Measurements from ENCODE around the gene ADARB1. TPM values are rescaled to one million over a fixed set of nuclear protein-coding genes. Genes with fewer than 3 reads are reported as not detected.

Gene ADARB1
- total RNA-seq, 1 donor: 18.4 TPM

DNA sequence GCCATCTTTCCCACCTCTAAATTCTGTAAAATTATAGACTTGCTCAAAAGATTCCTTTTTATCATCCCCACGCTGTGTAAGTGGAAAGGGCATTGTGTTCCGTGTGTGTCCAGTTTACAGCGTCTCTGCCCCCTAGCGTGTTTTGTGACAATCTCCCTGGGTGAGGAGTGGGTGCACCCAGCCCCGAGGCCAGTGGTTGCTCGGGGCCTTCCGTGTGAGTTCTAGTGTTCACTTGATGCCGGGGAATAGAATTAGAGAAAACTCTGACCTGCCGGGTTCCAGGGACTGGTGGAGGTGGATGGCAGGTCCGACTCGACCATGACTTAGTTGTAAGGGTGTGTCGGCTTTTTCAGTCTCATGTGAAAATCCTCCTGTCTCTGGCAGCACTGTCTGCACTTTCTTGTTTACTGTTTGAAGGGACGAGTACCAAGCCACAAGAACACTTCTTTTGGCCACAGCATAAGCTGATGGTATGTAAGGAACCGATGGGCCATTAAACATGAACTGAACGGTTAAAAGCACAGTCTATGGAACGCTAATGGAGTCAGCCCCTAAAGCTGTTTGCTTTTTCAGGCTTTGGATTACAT, 151.5 kb downstream of the ADARB1 start:
- H3K4me1 ChIP-seq (ENCODE audit: insufficient read depth, low read length): peaks cover 19% of the 10 kb centered on the region
- H3K27me3 ChIP-seq (ENCODE audit: insufficient read depth, low read length): no peaks in the 10 kb centered on the region
- no peaks in the 10 kb centered on the region for H3K9me3 ChIP-seq (ENCODE audit: low read depth, low read length)
- no peak overlapping the region for H3K4me3 ChIP-seq (ENCODE audit: low read length)

DNA sequence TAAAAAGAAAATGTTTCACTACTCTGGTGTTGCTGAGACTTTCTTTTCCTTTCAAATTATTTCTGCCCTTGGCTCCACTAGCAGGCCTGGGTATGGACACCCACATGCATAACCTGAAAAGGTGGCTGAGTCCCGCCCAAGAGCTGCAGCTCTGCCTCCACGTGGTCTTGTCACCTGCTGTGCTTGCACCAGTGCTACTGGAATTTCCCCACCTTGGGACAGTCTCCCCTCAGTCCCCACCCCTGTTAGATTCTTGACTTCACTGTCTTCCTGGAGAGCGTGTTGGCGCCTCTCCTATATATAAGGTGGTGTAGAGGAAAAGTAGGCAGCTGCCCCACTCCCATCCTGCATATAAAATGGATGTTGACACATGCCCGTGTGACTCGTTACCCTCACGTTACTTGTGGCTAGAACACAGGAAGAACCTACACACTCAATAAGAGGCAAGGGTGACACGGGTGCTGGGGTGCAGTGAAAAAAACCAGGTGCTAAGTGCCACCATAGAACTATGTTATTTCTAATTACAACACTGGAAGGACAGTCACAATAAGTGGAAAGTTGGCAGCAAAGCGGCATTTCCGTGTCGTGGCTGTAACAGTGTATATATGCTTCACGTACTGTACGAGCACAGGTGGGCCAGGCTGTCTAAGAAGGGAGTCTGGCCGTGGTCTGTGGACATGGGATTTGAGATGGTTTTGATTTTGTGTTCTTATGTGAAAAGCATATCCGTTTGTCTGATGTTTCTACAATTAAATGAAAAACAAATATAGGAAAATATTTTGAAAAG, 152.4 kb downstream of the ADARB1 start:
- Histone ChIP-seq H3K4me3 (ENCODE audit: low read length) (no peak overlapping the region), H3K4me1 (ENCODE audit: insufficient read depth, low read length) (peaks cover 19% of the 10 kb centered on the region), H3K9me3 (ENCODE audit: low read depth, low read length) (no peaks in the 10 kb centered on the region), H3K27me3 (ENCODE audit: insufficient read depth, low read length) (no peaks in the 10 kb centered on the region)

DNA sequence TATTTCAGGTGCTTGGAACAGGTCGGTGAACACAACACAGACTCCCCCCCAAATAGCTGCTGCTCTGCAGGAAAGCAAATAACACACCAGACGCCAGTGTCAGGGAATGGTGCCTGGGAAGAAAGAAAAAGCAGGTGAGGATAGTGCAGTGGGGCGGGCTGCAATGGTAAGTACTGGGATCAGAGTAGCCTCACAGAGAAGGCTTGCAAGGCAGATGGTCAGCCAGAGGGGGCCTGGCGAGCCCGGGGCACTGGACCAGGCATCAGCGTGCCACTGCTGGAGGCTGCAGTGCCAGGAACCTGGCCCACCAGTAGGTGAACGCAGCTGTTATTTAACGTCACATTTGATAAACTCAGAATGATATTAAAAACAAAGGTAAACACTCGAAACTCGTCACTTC, 153.4 kb downstream of the ADARB1 start:
- no peaks in the 10 kb centered on the region for H3K27me3 ChIP-seq (ENCODE audit: insufficient read depth, low read length)
- peaks cover 19% of the 10 kb centered on the region for H3K4me1 ChIP-seq (ENCODE audit: insufficient read depth, low read length)
- no peak overlapping the region for H3K4me3 ChIP-seq (ENCODE audit: low read length)
- H3K9me3 ChIP-seq (ENCODE audit: low read depth, low read length): no peaks in the 10 kb centered on the region

DNA sequence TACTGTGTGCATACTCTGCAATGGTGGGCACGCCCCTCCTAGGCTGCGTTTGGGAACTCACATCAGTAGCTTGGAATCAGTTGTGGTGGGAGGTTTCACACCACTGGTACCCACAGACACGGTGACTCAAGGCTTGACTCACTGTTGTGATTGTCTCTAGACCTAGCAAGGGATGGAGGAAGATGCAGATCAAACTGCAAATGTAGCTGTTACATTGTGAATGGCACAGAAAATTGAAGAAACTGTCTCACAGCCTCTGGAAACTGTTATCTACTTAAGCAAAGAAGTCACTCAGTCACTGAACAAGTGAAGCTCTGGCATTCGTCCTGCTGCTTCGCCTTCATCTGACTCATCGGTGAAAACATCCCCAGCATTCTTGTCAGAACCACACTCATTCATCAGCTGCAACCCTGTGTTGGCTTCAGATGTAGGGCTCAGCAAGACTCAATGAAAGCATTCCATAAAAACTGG, 153.8 kb downstream of the ADARB1 start:
- Histone ChIP-seq H3K4me1 (ENCODE audit: insufficient read depth, low read length) (peaks cover 19% of the 10 kb centered on the region), H3K4me3 (ENCODE audit: low read length) (no peak overlapping the region), H3K9me3 (ENCODE audit: low read depth, low read length) (no peaks in the 10 kb centered on the region), H3K27me3 (ENCODE audit: insufficient read depth, low read length) (no peaks in the 10 kb centered on the region)

DNA sequence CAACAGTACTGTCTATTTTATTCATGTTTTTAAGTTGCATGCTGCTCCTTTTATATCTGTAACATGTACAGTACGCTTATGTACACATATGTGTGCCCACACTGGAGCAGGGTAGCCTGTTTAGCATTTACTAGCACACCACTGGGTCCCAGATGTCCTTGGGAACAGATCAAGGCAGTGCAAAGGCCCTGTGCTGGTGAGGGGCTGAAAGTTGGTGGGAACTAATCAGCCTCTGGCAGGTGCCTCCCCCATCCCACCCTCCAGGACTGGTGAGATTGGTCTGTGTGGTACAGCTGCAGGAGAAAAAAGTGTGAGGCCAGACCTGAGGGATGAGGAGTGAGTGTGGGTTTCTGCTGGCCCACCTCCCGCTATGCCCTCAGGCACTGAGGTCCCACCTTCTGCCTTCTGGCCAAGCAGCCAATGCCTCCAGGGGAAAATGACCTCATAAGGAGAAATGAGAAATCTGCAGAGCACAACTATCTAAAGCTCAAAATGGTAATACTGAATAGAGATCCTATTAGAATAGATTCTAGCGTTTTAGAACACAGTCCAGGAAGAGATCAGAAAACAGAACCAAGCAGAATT, 154.4 kb downstream of the ADARB1 start:
- H3K9me3 ChIP-seq (ENCODE audit: low read depth, low read length): no peaks in the 10 kb centered on the region
- no peak overlapping the region for H3K4me3 ChIP-seq (ENCODE audit: low read length)
- peaks cover 19% of the 10 kb centered on the region for H3K4me1 ChIP-seq (ENCODE audit: insufficient read depth, low read length)
- H3K27me3 ChIP-seq (ENCODE audit: insufficient read depth, low read length): no peaks in the 10 kb centered on the region

DNA sequence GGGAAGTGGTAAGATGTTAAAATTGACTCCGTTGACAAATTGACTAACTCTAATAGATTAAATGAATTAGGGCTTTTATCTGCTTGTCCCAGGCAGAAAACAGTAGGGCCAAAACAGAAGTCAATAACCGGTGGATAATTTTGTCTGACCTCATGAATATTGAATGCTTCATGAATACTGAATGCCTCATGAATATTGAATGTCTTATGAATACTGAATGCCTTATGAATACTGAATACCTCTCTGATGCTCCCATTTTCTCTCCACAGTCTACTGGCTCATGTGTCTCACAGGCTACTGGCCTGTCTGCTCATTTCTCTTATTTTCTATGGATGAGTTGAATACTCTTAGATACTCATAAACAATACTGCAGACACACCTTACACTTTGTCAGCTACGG, 157.3 kb downstream of the ADARB1 start:
- H3K9me3 ChIP-seq (ENCODE audit: low read depth, low read length): no peaks in the 10 kb centered on the region
- H3K4me1 ChIP-seq (ENCODE audit: insufficient read depth, low read length): peaks cover 14% of the 10 kb centered on the region
- no peaks in the 10 kb centered on the region for H3K27me3 ChIP-seq (ENCODE audit: insufficient read depth, low read length)
- no peak overlapping the region for H3K4me3 ChIP-seq (ENCODE audit: low read length)

DNA sequence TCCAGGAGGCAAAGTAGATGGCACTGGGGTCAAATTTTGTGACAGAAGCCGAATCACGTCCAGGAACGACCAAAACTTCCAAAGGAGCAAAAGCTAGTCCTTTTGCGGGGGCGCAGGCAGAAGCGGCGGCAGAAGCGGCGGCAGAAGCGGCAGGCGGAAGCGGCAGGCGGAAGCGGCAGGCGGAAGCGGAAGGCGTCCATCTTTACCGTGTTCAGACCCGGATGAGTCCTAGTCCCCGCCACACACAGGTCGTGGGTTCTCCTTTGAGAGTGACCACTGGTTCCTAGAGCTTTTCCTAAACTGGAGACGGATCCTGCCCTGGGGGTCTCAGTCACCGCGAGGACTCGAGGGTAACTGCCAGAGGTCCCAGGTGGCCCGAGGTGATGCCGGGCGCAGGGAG, 159.7 kb downstream of the ADARB1 start:
- H3K4me1 ChIP-seq (ENCODE audit: insufficient read depth, low read length): no peaks in the 10 kb centered on the region
- H3K9me3 ChIP-seq (ENCODE audit: low read depth, low read length): no peaks in the 10 kb centered on the region
- H3K4me3 ChIP-seq (ENCODE audit: low read length): no peak overlapping the region
- peaks cover 4% of the 10 kb centered on the region for H3K27me3 ChIP-seq (ENCODE audit: insufficient read depth, low read length)

DNA sequence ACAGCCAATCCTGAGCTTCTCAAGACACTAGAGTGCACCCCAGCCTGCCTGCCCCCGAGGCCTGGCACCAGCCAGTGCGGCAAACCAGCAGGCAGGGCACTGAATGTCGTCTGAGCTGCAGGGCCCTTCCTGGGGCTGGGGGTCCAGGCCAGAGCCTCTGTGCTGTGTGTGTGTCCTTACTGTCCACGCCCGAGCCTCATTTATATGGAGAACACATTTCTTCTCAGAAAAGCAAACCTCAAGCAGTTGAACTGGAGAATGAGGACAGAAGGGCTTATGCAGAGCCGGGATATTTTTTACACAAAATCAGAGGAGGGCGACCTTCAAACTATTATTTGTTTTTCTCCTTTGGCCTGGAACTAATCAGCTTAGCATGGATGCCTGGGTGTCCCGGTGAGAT, 160.6 kb downstream of the ADARB1 start:
- Histone ChIP-seq H3K27me3 (ENCODE audit: insufficient read depth, low read length) (peaks cover 4% of the 10 kb centered on the region), H3K9me3 (ENCODE audit: low read depth, low read length) (no peaks in the 10 kb centered on the region)

DNA sequence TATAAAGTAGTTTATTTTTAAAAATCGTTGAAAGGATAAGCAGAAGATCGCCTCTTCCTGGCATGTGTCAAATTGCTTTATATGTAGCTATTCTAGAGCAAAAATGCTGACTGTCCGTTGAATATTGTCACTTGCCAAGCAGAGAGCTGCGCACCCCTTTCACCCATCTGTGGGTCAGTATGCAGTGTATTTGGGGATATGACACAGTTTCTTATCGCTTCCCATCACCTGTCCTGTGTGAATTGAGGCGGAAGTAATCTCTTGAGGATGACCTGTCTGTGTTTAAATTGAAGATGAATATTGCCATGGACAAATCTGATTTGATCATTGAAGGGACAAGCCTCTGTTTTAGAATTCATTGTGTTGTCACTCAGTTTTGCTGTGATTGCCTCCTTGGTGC, 161.1 kb downstream of the ADARB1 start:
- Histone ChIP-seq H3K4me3 (ENCODE audit: low read length) (no peak overlapping the region), H3K9me3 (ENCODE audit: low read depth, low read length) (no peaks in the 10 kb centered on the region), H3K27me3 (ENCODE audit: insufficient read depth, low read length) (peaks cover 4% of the 10 kb centered on the region), H3K4me1 (ENCODE audit: insufficient read depth, low read length) (no peaks in the 10 kb centered on the region)

More for the DNA sequence above, 160.6 kb downstream of the ADARB1 start:
- Histone ChIP-seq H3K4me3 (ENCODE audit: low read length) (no peak overlapping the region), H3K4me1 (ENCODE audit: insufficient read depth, low read length) (no peaks in the 10 kb centered on the region)

DNA sequence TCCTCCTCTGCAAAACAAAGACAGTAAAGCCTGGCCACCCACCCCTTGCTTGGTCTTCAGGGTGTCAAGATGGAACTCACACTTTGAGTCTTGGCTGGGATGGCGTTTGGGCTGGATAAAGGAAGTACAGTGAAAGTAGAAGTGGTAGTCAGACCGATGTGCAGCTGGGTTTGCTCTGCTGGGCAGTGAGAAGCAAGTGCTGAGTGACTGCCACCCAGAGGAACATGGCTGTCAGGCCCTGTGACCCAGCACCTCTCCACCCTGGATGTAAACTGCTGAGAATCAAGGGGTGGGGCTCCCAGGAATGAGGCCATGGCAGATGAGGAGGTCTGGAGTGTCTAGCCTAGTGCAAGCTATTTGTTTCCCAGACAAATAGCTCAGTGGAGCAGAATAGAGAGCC, 162.1 kb downstream of the ADARB1 start:
- Histone ChIP-seq H3K9me3 (ENCODE audit: low read depth, low read length) (no peaks in the 10 kb centered on the region), H3K27me3 (ENCODE audit: insufficient read depth, low read length) (peaks cover 4% of the 10 kb centered on the region), H3K4me3 (ENCODE audit: low read length) (no peak overlapping the region), H3K4me1 (ENCODE audit: insufficient read depth, low read length) (no peaks in the 10 kb centered on the region)

DNA sequence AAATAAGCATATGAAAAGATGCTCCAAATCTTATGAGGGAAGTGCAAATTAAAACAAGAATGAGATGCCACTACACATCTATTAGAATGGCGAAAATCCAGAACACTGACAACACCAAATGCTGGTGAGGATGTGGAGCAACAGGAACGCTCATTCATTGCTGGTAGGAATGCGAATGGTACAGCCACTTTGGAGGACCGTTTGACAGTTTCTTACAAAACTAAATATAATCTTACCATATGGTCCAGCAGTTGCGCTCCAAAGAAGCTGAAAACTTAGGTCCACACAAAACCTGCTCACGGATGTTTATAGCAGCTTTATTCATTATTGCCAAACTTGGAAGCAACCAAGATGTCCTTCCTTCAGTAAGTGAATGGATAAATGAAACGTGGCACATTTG, 163.0 kb downstream of the ADARB1 start:
- no peaks in the 10 kb centered on the region for H3K4me1 ChIP-seq (ENCODE audit: insufficient read depth, low read length)
- H3K27me3 ChIP-seq (ENCODE audit: insufficient read depth, low read length): peaks cover 4% of the 10 kb centered on the region
- no peaks in the 10 kb centered on the region for H3K9me3 ChIP-seq (ENCODE audit: low read depth, low read length)
- H3K4me3 ChIP-seq (ENCODE audit: low read length): no peak overlapping the region

DNA sequence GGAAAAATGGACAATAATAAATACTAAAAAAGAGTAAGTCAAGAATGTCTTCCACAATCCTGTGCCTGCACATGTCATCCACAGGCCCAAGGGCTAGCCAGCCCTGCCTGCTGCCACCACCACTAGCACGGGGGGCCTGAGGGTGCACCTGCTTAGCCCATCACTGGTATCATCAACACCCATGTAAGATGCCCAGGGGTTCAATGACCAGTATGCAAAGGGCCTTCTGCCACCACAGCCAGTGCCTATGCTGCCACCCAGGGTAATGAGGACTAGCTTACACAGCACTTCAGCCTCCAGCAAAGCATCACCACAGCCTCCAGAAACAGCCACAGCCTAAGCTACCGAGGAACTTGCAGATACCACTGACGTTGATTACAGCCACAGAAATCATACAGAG, 167.0 kb downstream of the ADARB1 start:
- H3K9me3 ChIP-seq (ENCODE audit: low read depth, low read length): peaks cover 7% of the 10 kb centered on the region
- no peaks in the 10 kb centered on the region for H3K4me1 ChIP-seq (ENCODE audit: insufficient read depth, low read length)
- H3K27me3 ChIP-seq (ENCODE audit: insufficient read depth, low read length): peaks cover 4% of the 10 kb centered on the region

DNA sequence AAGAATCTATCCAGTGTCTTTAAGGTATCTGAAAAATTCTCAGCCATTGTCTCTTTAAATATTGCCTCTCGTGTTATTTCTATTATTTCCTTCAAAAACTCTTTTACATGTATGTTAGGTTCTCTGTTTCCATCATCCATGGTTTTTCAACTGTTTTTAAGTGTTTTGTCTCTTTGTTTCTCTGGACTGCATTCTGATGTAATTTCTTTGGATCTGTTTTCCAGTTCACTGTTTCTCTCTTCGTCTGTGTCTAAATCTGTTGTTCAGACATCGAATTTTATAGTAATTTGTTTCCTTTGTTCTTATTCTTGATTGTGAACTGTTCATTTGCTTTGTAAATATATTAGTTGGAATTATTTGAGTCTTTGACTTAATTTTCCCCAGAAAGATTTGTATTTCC, 169.2 kb downstream of the ADARB1 start:
- Histone ChIP-seq H3K9me3 (ENCODE audit: low read depth, low read length) (peaks cover 7% of the 10 kb centered on the region), H3K27me3 (ENCODE audit: insufficient read depth, low read length) (no peaks in the 10 kb centered on the region), H3K4me1 (ENCODE audit: insufficient read depth, low read length) (no peaks in the 10 kb centered on the region), H3K4me3 (ENCODE audit: low read length) (no peak overlapping the region)

More for the DNA sequence above, 167.0 kb downstream of the ADARB1 start:
- H3K4me3 ChIP-seq (ENCODE audit: low read length): no peak overlapping the region

DNA sequence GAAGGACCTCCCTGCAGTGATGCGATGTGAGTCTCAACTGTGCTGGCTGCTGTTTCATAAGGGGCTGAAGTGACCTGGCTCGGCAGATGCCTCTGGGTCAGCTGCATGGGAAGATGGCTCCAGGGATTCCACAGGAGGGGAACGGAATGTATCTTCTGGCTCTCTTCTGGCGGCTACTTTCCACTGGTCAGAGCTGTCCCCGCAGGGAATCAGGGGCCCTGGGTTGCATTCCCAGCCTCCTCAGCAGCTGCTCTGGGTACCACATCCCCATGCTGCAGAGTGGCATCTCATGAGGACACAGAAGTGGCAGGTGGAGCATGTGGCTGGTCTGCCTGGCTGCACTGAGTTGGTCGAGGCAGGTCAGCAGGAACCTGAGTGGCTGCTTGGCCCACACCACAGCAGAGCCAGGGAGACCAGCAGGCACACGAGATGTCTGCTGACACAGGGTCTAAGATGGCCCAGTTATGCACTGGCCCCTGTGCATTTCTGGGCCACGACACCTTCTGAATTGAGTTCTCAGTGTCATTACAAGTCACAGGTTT, 170.5 kb downstream of the ADARB1 start:
- Histone ChIP-seq H3K4me3 (ENCODE audit: low read length) (no peak overlapping the region), H3K27me3 (ENCODE audit: insufficient read depth, low read length) (no peaks in the 10 kb centered on the region), H3K9me3 (ENCODE audit: low read depth, low read length) (peaks cover 7% of the 10 kb centered on the region), H3K4me1 (ENCODE audit: insufficient read depth, low read length) (no peaks in the 10 kb centered on the region)

Data from mononuclear cell (primary cell).